Astrocyte (in vitro differentiated cells and primary cell): ENCODE results near the gene STIM1. TPM values are rescaled to one million over a fixed set of nuclear protein-coding genes. Genes with fewer than 3 reads are reported as not detected.

Source experiments
- DNase-seq: peaks from one replicate; pipeline ENCODE4 v3.0.0-alpha.2; 2010; ENCODE audit warnings: low read depth
- FAIRE-seq: peaks from 2 replicates; lab custom pipeline; 2011; peaks lifted over from hg19 to GRCh38; lab: Jason Lieb, UNC
- H2AFZ ChIP-seq: 2 replicates; pipeline ENCODE4 v1.6.0; 2012; ENCODE audit warnings: low read depth, low read length, inconsistent platforms
- H3K27ac ChIP-seq: 2 replicates; pipeline ENCODE4 v1.5.1; 2011; ENCODE audit warnings: low read depth, low read length, inconsistent platforms
- H3K27me3 ChIP-seq: 2 replicates; pipeline ENCODE4 v1.6.0; 2011; ENCODE audit warnings: low read length, inconsistent platforms; ENCODE audit not compliant: insufficient read depth
- H3K36me3 ChIP-seq: 2 replicates; pipeline ENCODE4 v1.5.1; 2011; ENCODE audit warnings: low read length, inconsistent platforms; ENCODE audit not compliant: insufficient read depth
- H3K4me1 ChIP-seq: 2 replicates; pipeline ENCODE4 v1.5.1; 2011; ENCODE audit warnings: low read length, inconsistent platforms; ENCODE audit not compliant: insufficient read depth
- H3K4me2 ChIP-seq: 2 replicates; pipeline ENCODE4 v1.6.0; 2012; ENCODE audit warnings: low read length, inconsistent platforms
- H3K4me3 ChIP-seq: 2 replicates; pipeline ENCODE4 v1.5.1; 2011; ENCODE audit warnings: low read depth, mild to moderate bottlenecking, low read length, inconsistent platforms; ENCODE audit not compliant: insufficient read depth
- H3K79me2 ChIP-seq: 2 replicates; pipeline ENCODE4 v1.6.0; 2012; ENCODE audit warnings: mild to moderate bottlenecking, low read length, inconsistent platforms; ENCODE audit not compliant: insufficient read depth
- H3K9ac ChIP-seq: 2 replicates; pipeline ENCODE4 v1.6.0; 2012; ENCODE audit warnings: mild to moderate bottlenecking, low read length, inconsistent platforms
- H3K9me3 ChIP-seq: 2 replicates; pipeline ENCODE4 v1.5.1; 2012; ENCODE audit warnings: low read depth, mild to moderate bottlenecking, low read length, inconsistent platforms; ENCODE audit not compliant: insufficient read depth
- H4K20me1 ChIP-seq: 2 replicates; pipeline ENCODE4 v1.6.0; 2012; ENCODE audit warnings: low read length, inconsistent platforms; ENCODE audit not compliant: insufficient read depth
- H3K27ac Mint-ChIP-seq: one replicate; pipeline ENCODE4 v1.8.0; 2021; ENCODE audit warnings: mild to moderate bottlenecking, mixed read lengths; ENCODE audit not compliant: unreplicated experiment
- H3K27me3 Mint-ChIP-seq: one replicate; pipeline ENCODE4 v1.8.0; 2021; ENCODE audit warnings: low read depth, mixed read lengths; ENCODE audit not compliant: unreplicated experiment
- H3K36me3 Mint-ChIP-seq: one replicate; pipeline ENCODE4 v1.8.0; 2021; ENCODE audit warnings: low read depth, mixed read lengths; ENCODE audit not compliant: unreplicated experiment
- H3K4me1 Mint-ChIP-seq: one replicate; pipeline ENCODE4 v1.8.0; 2021; ENCODE audit warnings: low read depth, mixed read lengths; ENCODE audit not compliant: unreplicated experiment
- H3K4me3 Mint-ChIP-seq: one replicate; pipeline ENCODE4 v1.8.0; 2021; ENCODE audit warnings: mild to moderate bottlenecking, moderate library complexity, mixed read lengths; ENCODE audit not compliant: unreplicated experiment
- H3K9me3 Mint-ChIP-seq: one replicate; pipeline ENCODE4 v1.8.0; 2021; ENCODE audit warnings: mild to moderate bottlenecking, mixed read lengths; ENCODE audit not compliant: unreplicated experiment
- EZH2 ChIP-seq: IDR thresholded peaks from 2 replicates; pipeline ENCODE4 v1.6.1; 2012; ENCODE audit warnings: mild to moderate bottlenecking, low read length, inconsistent platforms; ENCODE audit not compliant: insufficient read depth
- total RNA-seq: library from RNA; stranded (reverse); gene quantifications from 2 replicates; pipeline ENCODE4 v1.2.1, GENCODE V29; 2021
- TF ChIP-seq, protein P1 (sequence below): IDR thresholded peaks from 2 replicates; pipeline ENCODE4 v1.5.1; 2011; ENCODE audit warnings: low read depth, mild to moderate bottlenecking, inconsistent platforms, low read length, moderate library complexity; ENCODE audit not compliant: insufficient read depth

The STIM1 gene
- total RNA-seq, 1 donor from 2014 or later: 42.9 TPM

DNA sequence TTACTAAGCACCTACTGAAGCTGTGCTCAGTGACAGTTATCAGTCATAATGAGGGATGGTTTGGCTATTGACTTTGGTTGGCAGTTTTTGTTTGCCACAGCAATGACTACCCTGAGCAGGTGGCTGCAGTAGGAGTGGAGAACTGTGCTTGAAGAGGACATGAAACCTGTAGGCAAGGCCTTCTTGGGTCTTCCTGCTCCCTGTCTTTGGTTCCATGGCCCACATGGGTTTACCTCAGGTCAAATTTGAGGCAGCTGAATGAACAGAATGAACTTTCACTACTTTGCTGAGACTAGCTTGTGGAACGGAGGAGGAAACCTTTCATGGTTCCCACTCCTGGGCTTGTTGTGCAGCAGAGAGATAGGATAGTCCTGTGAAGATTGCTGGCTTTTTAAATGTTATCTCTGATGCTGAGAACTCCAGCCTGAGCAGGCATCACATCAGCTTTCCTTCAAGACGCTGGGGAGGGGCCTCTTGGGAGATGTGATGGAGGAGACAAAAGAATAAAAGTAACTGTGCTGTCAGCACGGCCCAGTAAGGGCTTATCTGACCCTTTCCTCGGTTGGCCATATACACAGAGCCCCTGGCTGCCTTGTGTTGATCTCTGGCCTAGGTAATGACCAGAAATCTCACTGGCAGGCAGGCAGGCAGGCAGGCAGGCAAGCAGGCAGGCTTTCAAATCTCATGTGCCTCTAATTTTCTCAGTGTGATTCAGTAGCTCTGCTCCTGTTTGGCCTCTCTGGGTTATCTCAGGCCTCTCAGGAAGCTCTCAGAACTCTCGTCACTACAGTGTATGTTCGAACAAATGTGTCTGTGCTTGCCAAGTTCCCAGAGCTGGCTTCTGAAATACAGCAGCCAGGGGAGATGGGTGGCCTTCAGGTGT is 12.0 kb downstream of the STIM1 start:
- H3K4me2 ChIP-seq: no peak overlapping the region
- no peak overlapping the region for H3K4me3 ChIP-seq
- TF ChIP-seq, protein P1, sequence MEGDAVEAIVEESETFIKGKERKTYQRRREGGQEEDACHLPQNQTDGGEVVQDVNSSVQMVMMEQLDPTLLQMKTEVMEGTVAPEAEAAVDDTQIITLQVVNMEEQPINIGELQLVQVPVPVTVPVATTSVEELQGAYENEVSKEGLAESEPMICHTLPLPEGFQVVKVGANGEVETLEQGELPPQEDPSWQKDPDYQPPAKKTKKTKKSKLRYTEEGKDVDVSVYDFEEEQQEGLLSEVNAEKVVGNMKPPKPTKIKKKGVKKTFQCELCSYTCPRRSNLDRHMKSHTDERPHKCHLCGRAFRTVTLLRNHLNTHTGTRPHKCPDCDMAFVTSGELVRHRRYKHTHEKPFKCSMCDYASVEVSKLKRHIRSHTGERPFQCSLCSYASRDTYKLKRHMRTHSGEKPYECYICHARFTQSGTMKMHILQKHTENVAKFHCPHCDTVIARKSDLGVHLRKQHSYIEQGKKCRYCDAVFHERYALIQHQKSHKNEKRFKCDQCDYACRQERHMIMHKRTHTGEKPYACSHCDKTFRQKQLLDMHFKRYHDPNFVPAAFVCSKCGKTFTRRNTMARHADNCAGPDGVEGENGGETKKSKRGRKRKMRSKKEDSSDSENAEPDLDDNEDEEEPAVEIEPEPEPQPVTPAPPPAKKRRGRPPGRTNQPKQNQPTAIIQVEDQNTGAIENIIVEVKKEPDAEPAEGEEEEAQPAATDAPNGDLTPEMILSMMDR: no peak
- no peak for TF ChIP-seq EZH2
- no peak overlapping the region for H3K9ac ChIP-seq
- DNase-seq: no peak
- no peaks in the 10 kb centered on the region for H3K9me3 ChIP-seq
- peaks cover 6% of the 10 kb centered on the region for H4K20me1 ChIP-seq
- H3K27ac Mint-ChIP-seq: peak overlapping the region; percentile 34
- no peak overlapping the region for H2AFZ ChIP-seq
- no peak overlapping the region for H3K27ac ChIP-seq
- H3K4me1 ChIP-seq: peaks cover 14% of the 10 kb centered on the region
- H3K4me1 Mint-ChIP-seq: peaks cover 35% of the 10 kb centered on the region
- no peak for FAIRE-seq
- H3K27me3 ChIP-seq: no peaks in the 10 kb centered on the region
- no peak overlapping the region for H3K4me3 Mint-ChIP-seq
- H3K9me3 Mint-ChIP-seq: no peaks in the 10 kb centered on the region
- no peaks in the 10 kb centered on the region for H3K36me3 ChIP-seq
- no peaks in the 10 kb centered on the region for H3K36me3 Mint-ChIP-seq
- no peaks in the 10 kb centered on the region for H3K27me3 Mint-ChIP-seq
- H3K79me2 ChIP-seq: peaks cover 37% of the 10 kb centered on the region

GRCh38 chr11:3873712-3874349 is 18.4 kb downstream of the STIM1 start:
- H3K9ac ChIP-seq: no peak overlapping the region
- H3K9me3 ChIP-seq: no peaks in the 10 kb centered on the region
- H3K79me2 ChIP-seq: peaks cover 5% of the 10 kb centered on the region
- H4K20me1 ChIP-seq: peaks cover 10% of the 10 kb centered on the region
- H3K27me3 ChIP-seq: no peaks in the 10 kb centered on the region
- no peak overlapping the region for H3K4me3 Mint-ChIP-seq
- H3K36me3 Mint-ChIP-seq: no peaks in the 10 kb centered on the region
- H3K27ac Mint-ChIP-seq: no peak overlapping the region
- H3K27ac ChIP-seq: no peak overlapping the region
- DNase-seq: no peak
- FAIRE-seq: no peak
- H3K4me3 ChIP-seq: no peak overlapping the region
- H2AFZ ChIP-seq: no peak overlapping the region
- TF ChIP-seq EZH2: no peak
- TF ChIP-seq, protein P1: no peak
- H3K4me1 Mint-ChIP-seq: peaks cover 12% of the 10 kb centered on the region
- H3K9me3 Mint-ChIP-seq: no peaks in the 10 kb centered on the region
- no peaks in the 10 kb centered on the region for H3K27me3 Mint-ChIP-seq
- no peak overlapping the region for H3K4me2 ChIP-seq
- no peaks in the 10 kb centered on the region for H3K4me1 ChIP-seq
- H3K36me3 ChIP-seq: no peaks in the 10 kb centered on the region

DNA sequence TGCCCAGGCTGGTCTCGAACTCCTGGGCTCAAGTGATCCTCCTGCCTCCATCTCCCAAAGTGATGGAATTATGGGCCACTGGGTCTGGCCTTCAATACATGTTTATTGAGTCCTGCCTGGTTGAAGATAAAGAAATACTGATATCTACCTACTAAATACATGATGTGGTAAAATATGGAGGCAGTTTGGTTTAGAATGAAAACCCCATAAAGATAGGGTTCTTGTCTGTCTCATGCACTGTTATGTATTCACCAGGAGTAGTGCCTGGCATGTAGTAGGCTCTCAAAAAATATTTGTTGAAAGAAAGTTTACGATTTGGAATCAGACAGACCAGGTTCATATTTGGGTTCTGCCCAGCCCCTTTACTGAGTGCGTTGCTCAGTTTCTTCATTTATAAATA is 21.1 kb downstream of the STIM1 start:
- Mint-ChIP-seq H3K36me3 (no peaks in the 10 kb centered on the region), H3K4me3 (no peak overlapping the region), H3K9me3 (no peaks in the 10 kb centered on the region), H3K4me1 (peaks cover 12% of the 10 kb centered on the region), H3K27ac (no peak overlapping the region), H3K27me3 (no peaks in the 10 kb centered on the region)
- Histone ChIP-seq H3K9me3 (no peaks in the 10 kb centered on the region), H3K27me3 (no peaks in the 10 kb centered on the region), H3K4me3 (no peak overlapping the region), H3K27ac (no peak overlapping the region), H3K4me2 (no peak overlapping the region), H4K20me1 (peaks cover 10% of the 10 kb centered on the region), H3K4me1 (peaks cover 5% of the 10 kb centered on the region), H3K79me2 (peaks cover 4% of the 10 kb centered on the region), H3K36me3 (no peaks in the 10 kb centered on the region), H2AFZ (no peak overlapping the region), H3K9ac (no peak overlapping the region)
- TF ChIP-seq EZH2: no peak
- TF ChIP-seq, protein P1: no peak
- FAIRE-seq (no peak), DNase-seq (no peak)
